ENCODE measurements around the gene CLTRN.

GRCh38 chrX:15631637-15632036 lies 33.0 kb downstream of the CLTRN start:
- TF ChIP-seq POLR2AphosphoS5 (IDR thresholded peaks at IDR 0.05), result no peak
- TF ChIP-seq POLR2A (IDR thresholded peaks at IDR 0.05), result no peak
